Measurements from ENCODE around the gene COMTD1. TPM values are rescaled to one million over a fixed set of nuclear protein-coding genes. Genes with fewer than 3 reads are reported as not detected.

Gene COMTD1
- total and polyA plus RNA-seq, 2 donors (not counting 3 experiments of a cell fraction or from before 2014, with no cell fraction given), result 18.4 to 18.6 TPM

Small RNAs within 50 kb of the gene (small RNA-seq; reads per million reads assigned to genes)
- gene HMGA1P5 (ENCODE audit: insufficient read depth, insufficient read length, low read depth, low replicate concordance) (not detected), gene RPL39P25 (ENCODE audit: insufficient read depth, insufficient read length, low read depth, low replicate concordance) (not detected)

Other genes with a start within 250 kb of the COMTD1 start
- gene SAMD8, start 124.3 kb downstream of the COMTD1 start, total RNA-seq, result 22.8 and 23.2 TPM in 2 replicates
- gene SAMD8, start 124.3 kb downstream of the COMTD1 start, polyA plus RNA-seq, result 17.1 and 19.6 TPM in 2 replicates
- 220 and 222 TPM in 2 replicates for gene VDAC2, start 25.2 kb downstream of the COMTD1 start, total RNA-seq
- gene VDAC2, start 25.2 kb downstream of the COMTD1 start, polyA plus RNA-seq, result 65.5 and 89.3 TPM in 2 replicates
- gene ZNF503, start 165.8 kb upstream of the COMTD1 start, total RNA-seq, result 2.2 and 2.7 TPM in 2 replicates
- gene ZNF503, start 165.8 kb upstream of the COMTD1 start, polyA plus RNA-seq, result 0.58 and 0.73 TPM in 2 replicates
- 5.1 and 9.7 TPM in 2 replicates for gene LRMDA, start 195.7 kb upstream of the COMTD1 start, total RNA-seq
- 7.0 and 18.0 TPM in 2 replicates for gene LRMDA, start 195.7 kb upstream of the COMTD1 start, polyA plus RNA-seq